Measurements from ENCODE around the gene SLC20A1.
A peak's percentile ranks its signal among the peaks of the same experiment; 100 is the strongest.

GRCh38 chr2:112692495-112692911, 46.8 kb downstream of the SLC20A1 start:
- TF ChIP-seq SPI1 (IDR thresholded peaks at IDR 0.05; ENCODE audit: low read depth, low read length): 0 out of 2 replicates have a peak, but pooled peaks have one; percentile 16
- TF ChIP-seq POLR2A (IDR thresholded peaks at IDR 0.05; ENCODE audit: low read depth, low read length): no peak
- TF ChIP-seq POLR2AphosphoS5 (IDR thresholded peaks at IDR 0.05; ENCODE audit: low read depth, low read length): no peak

Data from GM12891 (cell line).